ENCODE measurements around the gene PCDHAC2. TPM values are rescaled to one million over a fixed set of nuclear protein-coding genes. Genes with fewer than 3 reads are reported as not detected.

PCDHAC2 gene, protein sequence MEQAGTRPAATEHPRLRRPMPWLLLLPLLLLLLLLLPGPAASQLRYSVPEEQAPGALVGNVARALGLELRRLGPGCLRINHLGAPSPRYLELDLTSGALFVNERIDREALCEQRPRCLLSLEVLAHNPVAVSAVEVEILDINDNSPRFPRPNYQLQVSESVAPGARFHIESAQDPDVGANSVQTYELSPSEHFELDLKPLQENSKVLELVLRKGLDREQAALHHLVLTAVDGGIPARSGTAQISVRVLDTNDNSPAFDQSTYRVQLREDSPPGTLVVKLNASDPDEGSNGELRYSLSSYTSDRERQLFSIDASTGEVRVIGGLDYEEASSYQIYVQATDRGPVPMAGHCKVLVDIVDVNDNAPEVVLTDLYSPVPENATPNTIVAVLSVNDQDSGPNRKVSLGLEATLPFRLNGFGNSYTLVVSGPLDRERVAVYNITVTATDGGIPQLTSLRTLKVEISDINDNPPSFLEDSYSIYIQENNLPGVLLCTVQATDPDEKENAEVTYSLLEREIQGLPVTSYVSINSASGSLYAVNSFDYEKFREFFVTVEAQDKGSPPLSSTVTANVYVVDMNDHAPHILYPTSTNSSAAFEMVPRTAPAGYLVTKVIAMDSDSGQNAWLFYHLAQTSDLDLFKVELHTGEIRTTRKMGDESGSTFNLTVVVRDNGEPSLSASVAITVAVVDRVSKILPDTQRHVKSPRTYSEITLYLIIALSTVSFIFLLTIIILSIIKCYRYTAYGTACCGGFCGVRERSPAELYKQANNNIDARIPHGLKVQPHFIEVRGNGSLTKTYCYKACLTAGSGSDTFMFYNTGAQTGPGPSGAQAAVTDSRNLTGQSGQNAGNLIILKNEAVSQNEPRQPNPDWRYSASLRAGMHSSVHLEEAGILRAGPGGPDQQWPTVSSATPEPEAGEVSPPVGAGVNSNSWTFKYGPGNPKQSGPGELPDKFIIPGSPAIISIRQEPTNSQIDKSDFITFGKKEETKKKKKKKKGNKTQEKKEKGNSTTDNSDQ
- not detected in 2 replicates for total RNA-seq (2011; cell fraction: chromatin; rRNA removed; ENCODE audit: low replicate concordance)
- total RNA-seq (2011; cell fraction: nucleolus; rRNA removed): not detected in 2 replicates
- not detected in 2 replicates for total RNA-seq (2011; cell fraction: nucleoplasm; rRNA removed)
- not detected in 2 replicates for total RNA-seq (2014; rRNA removed)
- total RNA-seq (2014; rRNA removed; fragmentation: Illumina TruSeq; extraction: Trizol): not detected in 2 replicates
- not detected in 2 replicates for total RNA-seq (2015; rRNA removed; fragmentation: Illumina TruSeq; extraction: Trizol)
- total RNA-seq (2021): not detected in 2 replicates
- polyA plus RNA-seq (2011; rRNA removed): not detected in 2 replicates
- not detected in 2 replicates for polyA plus RNA-seq (2011; cell fraction: cytosol; rRNA removed)
- not detected in 2 replicates for polyA plus RNA-seq (2011; cell fraction: nucleus; rRNA removed)
- not detected in 2 replicates for polyA plus RNA-seq (2012)
- polyA plus RNA-seq (2014; fragmentation: Illumina TruSeq; extraction: Trizol): not detected in 2 replicates
- not detected for polyA plus RNA-seq (2014; fragmentation: Nextera tagmentation; extraction: Ambion mirVana)
- 0.03 TPM in 1 of 2 replicates, not detected in the other for polyA plus RNA-seq (2014; rRNA removed)
- polyA minus RNA-seq (2011; rRNA and poly(A)+ RNA removed): not detected in 2 replicates
- not detected in 2 replicates for polyA minus RNA-seq (2011; cell fraction: cytosol; rRNA and poly(A)+ RNA removed)
- polyA minus RNA-seq (2011; cell fraction: nucleus; rRNA and poly(A)+ RNA removed): not detected in 2 replicates
- not detected for Bru-seq, nascent RNA
- not detected for BruChase-seq, experiment 1, labeled RNA remaining after a 2-hour chase
- not detected for BruChase-seq, experiment 2, labeled RNA remaining after a 6-hour chase
- long read RNA-seq, experiment 1: 0 reads
- long read RNA-seq, experiment 2: 0 reads
- long read RNA-seq, experiment 3: 0 reads

DNA sequence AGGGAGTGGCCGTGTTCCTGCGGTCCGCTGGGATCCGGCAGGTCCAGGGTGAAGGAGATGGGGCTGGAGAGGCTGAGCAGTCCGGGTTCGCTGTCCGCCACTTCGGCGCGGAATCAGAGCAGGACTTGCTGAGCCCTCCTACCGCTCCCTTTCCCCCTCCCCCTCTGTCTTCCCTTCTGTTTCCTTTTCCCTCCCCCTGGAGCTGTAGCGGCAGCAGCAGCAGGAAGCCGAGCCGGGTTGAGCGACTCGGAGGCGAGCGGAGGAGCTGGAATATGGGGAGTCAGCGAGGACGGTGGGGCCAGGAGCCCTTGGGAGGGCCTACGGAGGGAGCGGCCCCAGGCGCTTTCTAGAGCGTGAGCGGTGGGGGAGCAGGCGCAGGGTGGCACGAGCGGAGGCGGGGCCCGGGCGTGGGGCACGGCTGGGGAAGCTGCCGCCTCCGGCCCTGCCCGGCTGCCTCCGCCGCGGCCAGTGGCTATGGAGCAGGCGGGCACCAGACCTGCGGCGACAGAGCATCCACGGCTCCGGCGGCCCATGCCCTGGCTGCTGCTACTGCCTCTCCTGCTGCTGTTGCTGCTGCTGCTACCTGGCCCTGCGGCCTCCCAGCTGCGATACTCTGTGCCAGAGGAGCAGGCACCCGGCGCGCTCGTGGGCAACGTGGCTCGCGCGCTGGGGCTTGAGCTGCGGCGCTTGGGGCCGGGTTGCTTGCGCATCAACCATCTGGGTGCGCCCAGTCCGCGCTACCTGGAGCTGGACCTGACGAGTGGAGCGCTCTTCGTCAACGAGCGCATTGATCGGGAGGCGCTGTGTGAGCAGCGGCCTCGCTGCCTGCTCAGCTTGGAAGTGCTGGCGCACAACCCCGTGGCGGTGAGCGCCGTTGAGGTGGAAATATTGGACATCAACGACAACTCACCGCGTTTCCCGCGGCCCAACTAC is at the start of gene PCDHAC2:
TSS of gene PCDHAC2 (plus strand) at position 184 of the 933 bp plus-strand sequence. CDS start at position 475, 291 bp downstream.
- Histone ChIP-seq H3K27ac (ENCODE audit: extremely low read depth, low read depth, low read length) (no peak within 1 kb of the TSS), H3K9me3 (replicated peaks; ENCODE audit: control insufficient read depth, insufficient read depth, low read depth, low read length) (no peaks in the 10 kb centered on the region), H3K27me3 (ENCODE audit: control insufficient read depth in 2 of 2, insufficient read depth in 2 of 2, low read length in 2 of 2) (peaks cover 0 to 11% of the 10 kb centered on the region in 2 experiments; a peak in 2 of 5 replicates), H3K4me3 (no peak within 1 kb of the TSS), H3K4me2 (ENCODE audit: insufficient read depth, low read length) (no peak within 1 kb of the TSS), H4K20me1 (replicated peaks; ENCODE audit: control insufficient read depth, insufficient read depth, low read length) (no peaks in the 10 kb centered on the region), H3K4me1 (replicated peaks in 1 of 2; ENCODE audit: control insufficient read depth in 2 of 2, insufficient read depth in 2 of 2, low read length in 2 of 2) (no peaks in the 10 kb centered on the region; a peak in 1 of 5 replicates), H3K9ac (ENCODE audit: insufficient read depth in 1 of 2, low read depth in 2 of 2, low read length in 2 of 2) (no peak within 1 kb of the TSS), H2AFZ (ENCODE audit: low read depth, low read length) (no peak within 1 kb of the TSS), H3K36me3 (ENCODE audit: control insufficient read depth, insufficient read depth, low read length) (no peaks in the 10 kb centered on the region), H3K9me1 (ENCODE audit: control insufficient read depth, insufficient read depth, low read length) (no peaks in the 10 kb centered on the region), H3K79me2 (ENCODE audit: control insufficient read depth, insufficient read depth, low read length) (no peaks in the 10 kb centered on the region)
- ChIA-PET CTCF (ENCODE audit: low intra/inter-chr PET ratio) (no interaction called here), POLR2A (no interaction called here)
- FAIRE-seq (no peak), DNase-seq (ENCODE audit: extremely low read depth in 1 of 4, low spot score in 3 of 4) (no peak), ATAC-seq (no peak)
- 3% methylated on average over 70 of the region's 80 CpGs for WGBS (ENCODE audit: insufficient coverage, low coverage, missing lambda C conversion rate)
- intact Hi-C loops (cut with micrococcal nuclease) (no loop called here), in situ Hi-C loops (cut with MboI) (no loop called here)
- BruUV-seq (replicated peaks): no TSS peak
- no peak for TF ChIP-seq NFYB (IDR thresholded peaks at IDR 0.05; ENCODE audit: extremely low read depth, insufficient read length)
- no peak for TF ChIP-seq BRF1 (IDR thresholded peaks at IDR 0.05; ENCODE audit: borderline replicate concordance, extremely low read depth, insufficient read length)
- no peak for TF ChIP-seq SIX5 (IDR thresholded peaks at IDR 0.05; ENCODE audit: borderline replicate concordance in 1 of 2, insufficient read depth in 1 of 2, low read depth in 1 of 2, low read length in 2 of 2)
- TF ChIP-seq, protein P1, sequence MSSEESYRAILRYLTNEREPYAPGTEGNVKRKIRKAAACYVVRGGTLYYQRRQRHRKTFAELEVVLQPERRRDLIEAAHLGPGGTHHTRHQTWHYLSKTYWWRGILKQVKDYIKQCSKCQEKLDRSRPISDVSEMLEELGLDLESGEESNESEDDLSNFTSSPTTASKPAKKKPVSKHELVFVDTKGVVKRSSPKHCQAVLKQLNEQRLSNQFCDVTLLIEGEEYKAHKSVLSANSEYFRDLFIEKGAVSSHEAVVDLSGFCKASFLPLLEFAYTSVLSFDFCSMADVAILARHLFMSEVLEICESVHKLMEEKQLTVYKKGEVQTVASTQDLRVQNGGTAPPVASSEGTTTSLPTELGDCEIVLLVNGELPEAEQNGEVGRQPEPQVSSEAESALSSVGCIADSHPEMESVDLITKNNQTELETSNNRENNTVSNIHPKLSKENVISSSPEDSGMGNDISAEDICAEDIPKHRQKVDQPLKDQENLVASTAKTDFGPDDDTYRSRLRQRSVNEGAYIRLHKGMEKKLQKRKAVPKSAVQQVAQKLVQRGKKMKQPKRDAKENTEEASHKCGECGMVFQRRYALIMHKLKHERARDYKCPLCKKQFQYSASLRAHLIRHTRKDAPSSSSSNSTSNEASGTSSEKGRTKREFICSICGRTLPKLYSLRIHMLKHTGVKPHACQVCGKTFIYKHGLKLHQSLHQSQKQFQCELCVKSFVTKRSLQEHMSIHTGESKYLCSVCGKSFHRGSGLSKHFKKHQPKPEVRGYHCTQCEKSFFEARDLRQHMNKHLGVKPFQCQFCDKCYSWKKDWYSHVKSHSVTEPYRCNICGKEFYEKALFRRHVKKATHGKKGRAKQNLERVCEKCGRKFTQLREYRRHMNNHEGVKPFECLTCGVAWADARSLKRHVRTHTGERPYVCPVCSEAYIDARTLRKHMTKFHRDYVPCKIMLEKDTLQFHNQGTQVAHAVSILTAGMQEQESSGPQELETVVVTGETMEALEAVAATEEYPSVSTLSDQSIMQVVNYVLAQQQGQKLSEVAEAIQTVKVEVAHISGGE (CRISPR knock-in tag; IDR thresholded peaks at IDR 0.05): peak in 1 of 3 experiments; percentile 23; a peak in 1 of 6 replicates
- TF ChIP-seq ZNF77 (CRISPR knock-in tag; IDR thresholded peaks at IDR 0.05): no peak

All from K562 (cell line).